Embryonic facial prominence (tissue), 1 donor: ENCODE data around the gene MAPKBP1.

Experiments used
- DNase-seq: peaks from one replicate; pipeline ENCODE4 v3.0.0-alpha.2; 2016; ENCODE audit errors: extremely low spot score

The MAPKBP1 gene

GRCh38 chr15:41868321-41868720 is 94.0 kb downstream of the MAPKBP1 start:
- no peak for DNase-seq

DNA sequence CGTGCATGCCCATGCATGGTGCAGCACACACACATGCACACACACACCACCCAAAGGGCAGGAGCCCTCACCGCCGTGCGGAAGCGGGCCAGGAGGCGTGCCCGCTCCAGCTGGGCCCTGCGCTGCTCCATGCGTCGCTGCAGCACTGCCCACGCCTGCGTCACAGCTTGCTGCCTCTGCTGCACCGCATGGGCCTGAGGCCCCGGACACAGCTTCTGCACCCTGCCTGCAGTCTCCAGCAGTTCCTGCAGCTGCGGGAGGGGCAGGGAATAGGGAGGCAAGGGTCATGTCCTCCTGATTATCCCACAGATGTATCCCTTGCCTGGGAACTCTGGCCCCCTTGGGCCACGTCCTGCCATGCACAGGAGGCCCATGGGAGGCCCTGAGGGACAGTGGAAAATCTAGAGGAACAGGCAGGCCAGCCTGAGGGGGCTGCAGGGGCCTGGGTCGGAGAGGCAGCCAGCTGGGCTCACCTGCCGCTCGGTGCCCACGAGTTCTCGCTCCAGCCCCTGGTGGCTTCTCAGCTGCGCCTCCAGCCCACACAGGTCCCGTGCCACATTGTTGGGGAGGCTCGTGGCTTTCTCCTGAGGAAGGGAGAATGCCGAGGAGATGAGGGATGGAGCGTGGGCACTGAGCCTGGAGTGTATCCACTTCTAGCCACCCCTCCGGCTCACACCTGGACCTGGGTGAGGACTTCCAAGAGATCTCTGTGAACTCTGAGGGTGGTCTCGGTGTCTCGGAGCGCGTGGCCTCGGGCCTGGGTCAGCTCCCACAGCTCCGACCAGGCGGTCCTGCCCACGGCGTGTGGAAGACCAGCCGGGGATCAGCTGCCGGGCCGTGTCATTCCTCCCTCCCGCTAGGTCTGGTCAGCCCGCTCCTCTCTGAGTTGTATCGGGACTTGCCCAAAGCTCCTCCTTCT is 95.7 kb downstream of the MAPKBP1 start:
- no peak for DNase-seq

- DNase-seq = no peak
These were observed 96.4 kb downstream of the MAPKBP1 start for GRCh38 chr15:41870689-41871081.

- no peak for DNase-seq
These were observed 97.1 kb downstream of the MAPKBP1 start for GRCh38 chr15:41871175-41871905.

GRCh38 chr15:41872166-41872747 is 98.0 kb downstream of the MAPKBP1 start:
- no peak for DNase-seq

GRCh38 chr15:41873711-41874110 is 99.4 kb downstream of the MAPKBP1 start:
- DNase-seq = no peak

- DNase-seq = no peak
These were observed 100.5 kb downstream of the MAPKBP1 start for GRCh38 chr15:41874736-41875135.

- DNase-seq = no peak
These were observed 101.7 kb downstream of the MAPKBP1 start for GRCh38 chr15:41876007-41876406.

DNA sequence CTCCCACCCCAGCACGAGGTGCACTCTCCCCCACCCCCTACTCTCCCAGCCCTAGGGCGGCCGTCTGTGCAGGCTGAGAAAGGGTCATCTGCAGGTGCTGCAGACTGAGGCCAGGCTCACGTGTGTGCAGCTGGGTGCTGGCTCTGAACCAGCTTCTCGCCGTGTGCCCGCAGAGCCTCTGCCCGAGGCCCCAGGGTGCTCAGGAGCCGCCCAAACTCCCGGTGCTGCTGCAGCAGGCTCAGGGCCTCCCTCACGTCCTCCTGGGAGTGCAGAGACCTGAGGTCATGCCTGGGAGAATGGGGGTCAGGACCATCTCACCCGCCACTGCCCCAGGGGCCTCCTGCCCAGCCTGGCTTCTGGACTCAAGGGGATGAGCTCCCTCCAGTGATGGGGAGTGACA is 102.4 kb downstream of the MAPKBP1 start:
- DNase-seq = no peak
